HL-60/S4 treated with retinoic acid at 250 ng/mL for 4 days and 3 days (cell line): Measurements from ENCODE around the gene EYA2.

Experiments
- in situ Hi-C: fragments of 300-500 bp; cut with MboI; formaldehyde crosslinking; loops from 2 replicates; pipeline ENCODE4 v1.7.0; 2022; ENCODE audit warnings: low sequenced_read_pairs

Gene EYA2

DNA sequence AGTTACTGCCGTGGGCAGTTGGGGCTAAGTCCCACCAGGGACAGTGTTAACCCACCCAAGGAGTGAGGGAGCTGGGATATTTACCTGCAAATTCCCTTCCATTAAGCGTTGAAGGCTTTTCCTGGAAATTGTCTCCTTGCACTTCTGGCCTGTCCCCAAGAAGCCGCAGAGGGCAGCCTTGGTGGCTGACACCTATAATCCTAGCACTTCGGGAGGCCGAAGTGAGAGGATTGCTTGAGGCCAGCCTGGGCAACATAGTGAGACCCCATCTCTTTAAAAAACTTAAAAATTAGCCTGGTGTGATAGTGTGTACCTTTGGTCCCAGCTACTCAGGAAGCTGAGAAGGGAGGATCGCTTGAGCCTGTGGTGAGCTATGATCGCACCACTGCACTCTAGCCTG is 204.4 kb downstream of the EYA2 start:
- in situ Hi-C loops = no loop called here

GRCh38 chr20:47099825-47100441 is 205.3 kb downstream of the EYA2 start:
- in situ Hi-C loops = no loop called here

DNA sequence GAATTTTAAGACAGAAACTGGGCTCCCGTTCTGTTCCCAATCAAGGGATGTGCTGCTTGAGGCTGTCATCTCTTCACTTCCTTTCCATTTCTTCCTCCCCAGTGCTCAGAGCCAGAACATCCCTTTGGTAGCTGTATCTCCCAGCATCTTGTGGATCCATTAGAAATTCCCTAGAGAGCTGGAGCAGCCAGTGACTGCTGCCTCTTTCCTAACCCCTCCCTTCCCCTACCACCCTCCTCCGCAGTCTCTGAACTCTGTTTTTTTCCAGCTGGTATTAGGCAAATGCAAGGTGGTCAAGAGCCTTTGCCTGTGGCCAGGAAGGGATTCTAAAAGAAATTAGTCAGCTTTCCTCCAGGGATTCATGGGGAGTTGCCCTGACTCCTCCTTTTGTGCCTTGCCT is 208.0 kb downstream of the EYA2 start:
- in situ Hi-C loops = no loop called here

DNA sequence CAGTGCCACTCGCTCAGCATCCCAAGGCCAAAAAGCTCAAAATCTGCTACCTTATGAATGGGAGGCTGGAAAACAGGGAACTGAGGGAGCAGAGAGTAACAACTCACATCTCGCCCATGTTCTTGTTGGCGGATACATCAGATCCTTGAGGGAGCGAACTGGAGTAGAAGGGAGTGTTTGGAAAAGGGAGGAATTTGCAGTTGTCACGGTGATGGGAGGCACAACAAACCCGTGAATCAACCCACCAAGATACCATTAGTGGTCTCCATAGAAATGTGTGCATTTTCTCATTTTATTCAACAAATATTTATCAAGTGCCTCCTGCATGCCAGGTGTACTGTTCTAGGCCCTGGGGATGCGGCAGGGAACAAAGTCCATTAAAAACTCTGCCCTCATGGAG is 212.1 kb downstream of the EYA2 start:
- in situ Hi-C loops = no loop called here

GRCh38 chr20:47108994-47109393 is 214.4 kb downstream of the EYA2 start:
- in situ Hi-C loops = no loop called here

GRCh38 chr20:47110819-47111218 is 216.2 kb downstream of the EYA2 start:
- in situ Hi-C loops = no loop called here

- in situ Hi-C loops = no loop called here
Observed at GRCh38 chr20:47111576-47111975, 216.9 kb downstream of the EYA2 start.

DNA sequence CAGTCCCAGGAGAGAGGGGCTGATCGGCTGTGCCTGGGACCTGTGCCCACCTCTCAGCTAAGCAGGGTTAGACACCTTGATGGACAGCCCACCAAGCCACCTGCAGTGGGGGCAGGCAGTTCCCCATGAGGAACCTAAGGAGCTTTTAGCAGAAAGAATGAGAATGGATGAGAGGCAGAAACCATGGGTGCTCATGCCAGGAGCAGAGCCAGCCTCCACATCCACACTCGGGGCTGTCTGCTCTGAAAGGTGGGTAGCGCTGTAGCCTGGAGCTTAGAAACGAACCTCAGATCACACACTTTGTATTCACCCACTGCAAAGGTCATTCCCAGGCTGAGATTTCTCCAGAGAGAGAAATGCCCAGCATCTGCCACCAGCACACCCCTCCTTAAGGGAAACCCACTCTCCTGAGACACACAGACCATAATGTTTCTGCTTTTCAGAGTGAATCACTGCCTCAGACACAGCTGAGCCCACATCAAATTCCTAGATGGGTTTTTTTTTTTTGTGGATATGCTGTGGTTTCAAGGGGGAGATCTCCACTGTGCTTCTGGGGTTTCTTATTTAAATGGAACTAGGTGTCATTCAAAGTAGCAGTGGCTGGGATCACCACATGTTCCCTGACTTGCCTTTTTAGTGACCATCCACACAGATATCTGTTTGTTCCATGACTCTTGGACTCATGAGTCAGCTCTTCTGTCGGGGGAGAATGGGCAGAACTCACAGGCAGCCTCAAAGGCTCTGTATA is 218.9 kb downstream of the EYA2 start:
- in situ Hi-C loops = no loop called here

DNA sequence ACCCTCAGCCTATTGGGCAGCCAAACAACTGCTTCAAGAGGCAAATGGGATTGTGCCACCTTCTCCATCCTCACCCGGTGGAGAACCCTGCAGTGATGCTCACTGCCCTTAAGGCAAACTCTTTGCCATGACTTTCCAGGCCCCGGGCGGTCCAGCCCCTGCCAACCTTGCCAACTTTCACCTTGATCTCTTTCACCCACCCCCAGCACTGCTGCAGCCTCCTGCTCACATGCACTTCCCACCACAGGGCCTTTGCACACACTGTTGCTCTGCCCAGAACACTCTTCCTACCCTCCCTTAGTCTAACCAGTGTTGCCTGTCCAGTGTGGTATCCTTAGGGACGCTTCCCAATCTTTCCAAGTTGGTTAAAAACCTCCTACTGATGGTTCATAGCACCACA is 221.1 kb downstream of the EYA2 start:
- in situ Hi-C loops = no loop called here

DNA sequence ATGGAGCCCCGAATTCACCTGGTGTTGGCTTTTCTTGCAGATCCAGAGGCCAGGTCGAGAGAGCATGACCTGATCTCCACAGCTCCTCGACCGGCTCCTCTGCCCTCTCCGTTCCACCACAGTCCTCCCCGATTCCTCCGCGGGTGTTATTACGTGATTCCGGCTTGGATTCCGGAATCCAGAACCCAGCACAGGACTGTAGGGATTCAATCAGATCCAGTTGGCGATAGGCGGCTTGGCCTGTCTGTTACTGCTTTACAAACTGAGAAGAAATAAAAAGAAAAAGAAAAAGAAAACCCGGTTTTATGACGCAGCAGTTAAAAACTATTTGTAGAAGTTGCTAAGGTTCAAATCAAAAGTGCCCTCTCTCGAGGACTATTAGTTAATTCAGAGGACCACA is 222.7 kb downstream of the EYA2 start:
- in situ Hi-C loops = no loop called here

GRCh38 chr20:47117773-47118172 is 223.1 kb downstream of the EYA2 start:
- in situ Hi-C loops = no loop called here

DNA sequence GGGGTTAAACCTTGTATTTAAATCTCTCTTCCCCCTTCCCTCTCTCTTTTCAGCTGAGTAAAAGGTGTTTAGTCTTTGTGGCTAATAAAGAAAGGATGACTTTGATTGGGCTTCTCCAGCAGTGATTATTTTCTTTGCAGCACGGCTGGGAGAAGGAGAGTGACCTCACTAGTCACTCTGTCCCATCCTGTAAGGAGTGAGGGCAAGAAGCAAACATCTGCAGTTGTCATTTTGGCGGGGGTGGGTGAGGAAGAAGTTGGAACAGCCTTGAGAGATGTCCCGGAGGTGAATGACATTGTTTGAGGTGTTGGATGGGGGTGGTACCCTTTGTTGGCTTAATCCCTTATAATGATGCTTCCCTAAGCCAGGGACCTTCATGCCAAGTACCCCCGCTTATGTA is 223.6 kb downstream of the EYA2 start:
- in situ Hi-C loops = no loop called here

DNA sequence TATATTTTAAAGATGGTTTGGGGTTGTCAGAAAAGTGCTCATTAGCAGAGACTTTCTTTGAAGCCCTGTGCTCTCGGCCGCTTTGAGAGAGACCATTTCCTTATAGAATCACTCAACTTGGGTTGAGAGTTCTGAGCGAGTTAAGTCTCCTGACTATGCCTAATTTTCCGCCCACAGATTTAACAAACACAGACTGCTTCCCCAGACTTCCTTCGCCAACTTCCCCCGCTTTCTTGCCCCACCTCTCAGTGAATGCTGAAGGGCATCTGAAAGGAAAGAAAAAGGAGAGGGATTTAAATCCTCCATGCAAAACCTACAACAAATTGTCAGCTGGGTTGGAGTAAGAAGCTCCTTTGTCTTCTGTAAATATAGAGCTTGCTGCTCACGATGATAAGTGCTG is 224.0 kb downstream of the EYA2 start:
- in situ Hi-C loops = no loop called here

GRCh38 chr20:47120346-47120936 is 225.8 kb downstream of the EYA2 start:
- in situ Hi-C loops = no loop called here

- in situ Hi-C loops = no loop called here
Observed at GRCh38 chr20:47122560-47122959, 227.9 kb downstream of the EYA2 start.

DNA sequence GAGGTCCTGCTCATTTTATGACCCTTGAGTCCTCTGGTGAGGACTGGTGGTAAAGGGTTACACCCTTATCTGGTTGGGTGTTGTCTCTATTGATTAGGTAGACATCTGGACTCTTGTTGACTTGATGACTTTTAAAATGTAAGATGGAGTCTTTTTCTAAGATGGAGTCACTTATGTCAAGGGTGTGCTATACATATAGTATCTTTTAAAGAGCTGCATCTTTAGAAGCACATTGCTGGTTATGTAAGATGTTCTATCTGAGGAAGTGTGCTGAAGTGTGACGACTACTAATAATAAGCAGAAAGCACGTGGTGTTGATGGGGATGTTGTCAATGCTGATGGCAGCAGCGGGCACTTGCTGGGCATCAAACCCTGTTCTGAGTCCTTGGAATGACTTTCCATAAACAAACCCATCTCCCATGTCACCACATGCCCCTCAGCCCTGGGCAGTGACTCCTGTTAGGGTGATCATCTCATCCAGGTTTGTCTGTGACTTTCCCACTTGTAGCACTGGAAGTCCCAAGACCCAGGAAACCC is 229.6 kb downstream of the EYA2 start:
- in situ Hi-C loops = no loop called here

GRCh38 chr20:47125508-47125757 is 230.8 kb downstream of the EYA2 start:
- in situ Hi-C loops = no loop called here

DNA sequence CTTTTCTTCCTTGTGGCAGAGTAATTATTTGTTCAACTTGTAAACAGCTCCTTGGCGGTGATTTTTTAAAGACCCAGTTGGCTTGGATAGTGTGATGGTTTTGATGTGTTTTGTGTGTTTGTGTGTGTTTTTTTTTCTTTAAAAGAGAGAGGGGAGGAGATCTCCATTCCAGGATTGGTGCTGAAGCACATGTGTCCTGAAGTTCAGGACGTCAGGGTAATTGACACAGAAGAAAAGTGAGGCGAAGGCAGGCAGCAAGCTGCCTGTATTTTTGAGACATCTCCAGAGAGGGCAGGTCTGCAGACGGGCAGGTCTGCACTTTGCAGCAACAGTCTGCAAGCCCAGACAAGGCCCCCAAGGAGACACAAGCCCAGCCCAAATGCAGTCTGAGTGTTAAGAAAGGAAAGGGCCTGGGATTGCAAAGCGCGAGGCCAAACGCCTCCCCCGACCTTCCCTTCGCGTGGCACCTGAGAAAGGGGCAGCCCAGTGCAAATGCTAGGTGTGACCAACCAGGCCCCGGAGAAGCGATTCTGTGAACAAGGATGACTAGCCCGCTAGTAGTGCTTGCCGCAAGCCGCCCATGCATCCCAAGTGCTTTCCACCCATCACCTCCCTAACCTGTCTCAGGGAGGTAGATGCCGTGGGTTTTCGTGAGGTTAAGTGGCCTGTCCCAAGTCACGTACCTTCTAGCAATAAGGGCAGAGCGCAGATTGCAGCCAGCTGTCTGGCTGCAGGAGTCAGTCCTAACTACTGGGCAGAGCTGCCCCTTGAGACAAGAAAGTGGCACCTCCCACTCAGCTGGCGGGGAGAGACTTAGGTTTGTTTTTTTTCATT is 231.3 kb downstream of the EYA2 start:
- in situ Hi-C loops = no loop called here

DNA sequence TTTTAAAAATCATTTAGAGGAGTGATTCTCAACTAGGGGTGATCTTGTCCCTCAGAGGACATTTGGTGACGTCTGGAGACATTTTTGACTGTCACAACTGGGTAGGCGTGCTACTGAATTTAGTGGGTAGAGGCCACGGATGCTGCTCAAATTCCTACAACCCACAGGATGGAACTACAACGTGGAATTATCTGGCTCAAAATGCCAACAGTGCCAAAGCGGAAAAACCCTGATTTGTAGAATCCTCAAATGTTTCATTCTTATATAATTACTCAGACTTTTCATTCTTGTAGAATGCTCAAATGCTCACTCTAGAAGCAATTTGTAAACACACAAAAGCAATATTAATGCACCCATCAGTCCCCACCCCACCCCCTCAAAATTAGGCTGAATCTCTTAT is 232.1 kb downstream of the EYA2 start:
- in situ Hi-C loops = no loop called here

DNA sequence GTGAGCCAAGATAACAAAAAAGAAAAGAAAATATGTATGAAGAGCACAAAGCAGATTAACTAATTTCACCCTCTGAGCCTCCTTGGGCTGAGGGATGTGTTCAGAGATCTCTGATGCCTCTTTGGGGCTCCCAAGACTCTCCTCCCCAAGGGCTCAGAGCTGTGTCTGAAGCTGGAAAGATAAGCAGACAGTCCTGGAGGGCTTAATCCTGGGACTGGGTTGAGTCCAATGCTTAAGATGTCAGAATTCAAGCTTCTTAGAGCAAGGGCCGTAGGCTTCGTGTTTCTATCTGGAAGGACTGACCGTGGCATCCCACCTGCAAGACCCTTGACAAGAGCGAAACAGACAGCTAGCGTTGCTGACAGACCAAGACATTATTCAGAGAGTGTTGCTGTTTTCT is 232.9 kb downstream of the EYA2 start:
- in situ Hi-C loops = no loop called here

- in situ Hi-C loops = no loop called here
Observed at GRCh38 chr20:47127999-47128398, 233.4 kb downstream of the EYA2 start.

GRCh38 chr20:47129306-47129705 is 234.7 kb downstream of the EYA2 start:
- in situ Hi-C loops = no loop called here
